COLO668 (cell line): ENCODE results near the gene LAG3.

Experiments
- DNase-seq: peaks from one replicate; lab custom pipeline; 2025; ENCODE audit not compliant: unreplicated experiment; lab: John Stamatoyannopoulos, UW

The LAG3 gene

DNA sequence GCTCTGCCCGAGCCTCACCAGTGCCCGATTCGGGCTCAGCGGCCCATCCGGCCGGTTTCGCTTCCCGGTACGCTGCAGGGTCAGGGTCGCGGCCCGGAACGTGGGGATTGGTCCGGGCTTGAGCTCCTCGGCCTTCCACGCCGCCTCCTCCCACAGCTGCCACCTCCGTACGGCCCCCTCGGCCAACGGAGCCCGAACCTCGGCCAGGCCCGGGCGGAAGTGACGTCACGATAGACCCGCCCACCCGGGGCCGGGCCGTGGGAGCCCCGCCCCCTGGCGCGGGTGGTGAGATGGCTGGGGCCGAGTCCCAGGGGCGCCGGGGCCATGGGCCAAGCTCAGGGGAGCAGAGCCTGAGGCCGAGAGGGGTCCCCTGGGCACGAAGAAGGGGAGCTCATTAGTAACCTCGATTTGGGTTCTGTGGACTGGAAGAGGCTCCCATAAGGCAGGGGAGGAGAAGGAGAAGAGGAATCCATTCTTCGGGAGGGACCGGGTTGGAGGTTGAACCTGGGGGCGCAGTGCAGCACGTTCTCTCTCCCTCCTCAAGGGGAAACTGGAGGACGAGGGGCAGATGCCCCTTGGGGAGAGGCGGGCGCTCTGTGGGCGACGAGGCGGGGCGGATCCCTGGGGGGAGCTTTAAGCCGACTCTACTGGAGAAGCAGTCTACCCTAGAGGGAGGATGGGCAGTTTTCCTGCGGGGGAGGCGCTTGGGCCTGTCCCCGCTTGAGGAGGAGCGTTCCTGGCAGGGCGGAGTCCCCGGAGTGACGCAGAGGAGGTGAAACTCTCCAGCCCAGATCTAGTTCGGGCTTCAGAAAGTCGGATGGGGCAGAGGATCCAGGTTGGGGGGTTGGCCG, 19.2 kb upstream of the LAG3 start, which contains the start of gene MLF2:
Gene MLF2, minus strand, starts transcription at position 221 of the 851 bp plus-strand sequence. CDS start 807 bp downstream, outside the sequence.
- DNase-seq = peak; percentile 87

DNA sequence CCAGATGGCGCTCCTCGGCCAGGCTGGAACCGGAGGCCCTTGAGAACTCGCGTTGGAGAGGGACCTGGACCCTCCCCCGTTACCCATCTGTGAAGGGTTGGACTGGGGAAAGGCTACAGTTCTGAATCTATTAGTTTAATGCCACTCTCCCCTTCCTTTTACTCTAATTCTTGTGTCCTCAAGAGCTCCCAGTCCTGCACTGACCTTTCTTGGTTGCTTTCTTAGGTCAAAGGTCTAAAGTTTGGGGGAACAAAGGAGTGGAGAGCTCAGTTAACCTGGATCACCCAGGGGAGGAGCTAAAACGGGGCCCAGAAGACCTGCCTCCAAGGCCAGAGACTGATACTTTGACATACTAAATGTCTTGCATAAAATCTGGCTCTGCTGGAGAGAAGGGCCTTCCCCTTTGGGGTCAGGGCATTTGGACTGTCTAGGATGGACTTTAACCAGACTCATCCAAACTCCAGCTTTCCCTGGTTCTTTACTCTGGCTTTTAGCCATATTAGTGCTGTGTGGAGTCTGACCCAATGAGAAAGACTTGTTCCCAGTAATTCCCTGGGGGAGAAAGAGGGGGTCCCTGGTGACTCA, 18.5 kb upstream of the LAG3 start:
- no peak for DNase-seq

DNA sequence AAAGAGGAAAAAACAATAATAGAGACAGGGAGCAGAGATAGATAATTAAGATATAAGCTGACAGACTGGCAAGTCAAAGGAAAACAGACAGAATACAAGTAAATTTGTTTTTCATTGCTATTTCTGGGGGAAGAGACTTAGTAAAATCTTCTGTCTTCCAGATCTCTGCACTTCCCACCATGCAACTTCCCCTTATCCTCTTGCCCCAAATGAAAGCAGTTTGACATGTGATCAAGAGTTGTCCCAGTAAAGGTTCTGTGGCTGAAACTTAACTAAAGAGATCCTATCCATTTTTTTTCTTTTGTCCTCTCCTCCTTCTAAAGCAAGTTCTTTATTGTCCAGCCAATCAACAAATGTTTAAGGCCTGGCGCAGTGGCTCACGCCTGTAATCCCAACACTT, 17.9 kb upstream of the LAG3 start:
- DNase-seq = no peak

DNA sequence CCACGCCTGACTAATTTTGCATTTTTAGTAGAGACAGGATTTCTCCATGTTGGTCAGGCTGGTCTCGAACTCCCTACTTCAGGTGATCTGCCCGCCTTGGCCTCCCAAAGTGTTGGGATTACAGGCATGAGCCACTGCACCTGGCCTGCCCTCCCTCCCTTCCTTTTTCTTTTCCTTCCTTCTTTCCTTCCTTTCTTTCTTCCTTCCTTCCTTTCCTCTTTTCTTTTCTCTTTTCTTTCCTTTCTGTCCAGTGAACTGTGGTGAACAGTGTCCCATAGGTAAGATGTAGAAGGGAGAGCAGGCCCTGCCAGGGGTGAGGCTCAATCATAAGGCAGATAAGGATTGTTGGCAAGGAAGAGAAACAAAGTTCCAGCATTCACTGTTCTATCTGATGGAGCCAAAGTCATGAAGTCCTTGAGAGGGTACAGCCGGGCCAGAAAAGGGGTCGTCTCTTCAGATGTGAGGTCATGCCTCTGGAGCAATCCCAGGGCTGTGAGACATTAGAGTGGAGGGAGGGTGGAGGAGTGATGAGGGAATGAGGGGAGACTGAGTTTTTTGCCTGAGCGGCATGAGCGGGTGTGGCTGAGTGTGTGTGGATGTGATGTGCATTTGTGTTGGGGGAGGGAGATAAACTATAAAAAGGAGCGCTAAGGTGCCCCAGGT, 15.2 kb upstream of the LAG3 start:
- DNase-seq = no peak

DNA sequence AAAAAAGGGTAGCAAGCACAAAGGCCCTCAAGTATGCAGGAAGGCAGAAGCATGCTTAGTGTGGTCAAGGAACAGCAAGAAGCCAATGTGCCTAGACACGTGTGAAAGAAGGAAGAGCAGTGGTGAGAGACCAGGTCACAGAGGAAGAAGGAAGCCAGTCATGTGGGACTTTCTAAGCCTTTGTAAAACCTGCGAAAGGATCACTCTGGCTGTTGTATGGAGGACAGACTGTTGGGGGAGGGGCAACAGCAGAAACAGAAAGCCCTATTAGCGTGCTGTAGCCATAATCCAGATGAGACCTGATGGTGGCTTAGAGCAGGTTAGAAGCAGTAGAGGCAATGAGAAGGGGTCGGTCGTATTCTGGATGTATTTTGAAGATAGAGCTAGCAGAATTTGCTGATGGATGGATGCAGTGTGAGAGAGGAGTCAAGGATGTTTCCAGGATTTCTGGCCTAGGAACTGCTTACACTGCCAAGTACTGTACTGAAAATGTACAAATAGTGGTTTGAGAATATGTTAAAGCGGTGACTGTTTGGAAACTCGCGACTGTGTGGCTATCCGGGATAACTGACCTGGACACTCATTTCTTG, 13.7 kb upstream of the LAG3 start:
- no peak for DNase-seq

DNA sequence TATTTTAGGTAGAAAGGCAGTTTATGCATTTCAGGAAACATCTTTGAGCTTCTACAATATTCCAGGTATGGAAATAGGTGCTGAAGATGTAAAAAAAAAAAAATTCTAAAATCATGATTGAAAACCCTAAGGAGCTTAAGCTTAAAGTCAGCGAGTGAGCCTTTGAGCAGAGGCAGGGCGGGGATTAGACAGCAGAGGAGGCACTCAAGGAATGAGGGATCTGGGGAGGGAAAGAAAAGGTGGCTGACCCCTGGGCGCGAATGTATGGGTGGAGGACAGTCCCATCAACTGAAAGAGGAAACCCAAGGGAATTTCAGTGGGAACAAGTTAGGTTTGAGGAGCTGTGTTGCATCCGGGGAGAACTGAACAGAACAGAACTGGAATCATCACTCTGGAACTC, 12.6 kb upstream of the LAG3 start:
- no peak for DNase-seq

DNA sequence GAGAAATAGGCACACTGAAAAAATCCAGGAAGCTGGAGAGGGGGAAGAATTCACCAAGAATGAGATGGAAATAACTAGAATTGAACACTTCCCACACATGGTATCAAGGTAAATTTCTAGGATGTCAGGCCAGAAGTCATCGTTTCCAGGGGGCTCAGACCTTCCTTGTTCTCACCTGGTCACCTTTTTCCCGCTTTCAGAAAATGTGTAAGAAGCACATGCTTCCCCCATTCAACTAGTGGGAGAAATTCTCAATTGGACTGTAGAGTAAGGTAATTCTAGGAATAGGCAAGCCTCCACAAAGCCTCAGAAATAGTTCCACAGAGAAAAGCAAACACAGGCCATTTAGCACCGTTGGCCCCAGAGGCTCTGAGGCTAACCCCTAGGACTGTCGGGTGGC, 8.9 kb upstream of the LAG3 start:
- DNase-seq = no peak

DNA sequence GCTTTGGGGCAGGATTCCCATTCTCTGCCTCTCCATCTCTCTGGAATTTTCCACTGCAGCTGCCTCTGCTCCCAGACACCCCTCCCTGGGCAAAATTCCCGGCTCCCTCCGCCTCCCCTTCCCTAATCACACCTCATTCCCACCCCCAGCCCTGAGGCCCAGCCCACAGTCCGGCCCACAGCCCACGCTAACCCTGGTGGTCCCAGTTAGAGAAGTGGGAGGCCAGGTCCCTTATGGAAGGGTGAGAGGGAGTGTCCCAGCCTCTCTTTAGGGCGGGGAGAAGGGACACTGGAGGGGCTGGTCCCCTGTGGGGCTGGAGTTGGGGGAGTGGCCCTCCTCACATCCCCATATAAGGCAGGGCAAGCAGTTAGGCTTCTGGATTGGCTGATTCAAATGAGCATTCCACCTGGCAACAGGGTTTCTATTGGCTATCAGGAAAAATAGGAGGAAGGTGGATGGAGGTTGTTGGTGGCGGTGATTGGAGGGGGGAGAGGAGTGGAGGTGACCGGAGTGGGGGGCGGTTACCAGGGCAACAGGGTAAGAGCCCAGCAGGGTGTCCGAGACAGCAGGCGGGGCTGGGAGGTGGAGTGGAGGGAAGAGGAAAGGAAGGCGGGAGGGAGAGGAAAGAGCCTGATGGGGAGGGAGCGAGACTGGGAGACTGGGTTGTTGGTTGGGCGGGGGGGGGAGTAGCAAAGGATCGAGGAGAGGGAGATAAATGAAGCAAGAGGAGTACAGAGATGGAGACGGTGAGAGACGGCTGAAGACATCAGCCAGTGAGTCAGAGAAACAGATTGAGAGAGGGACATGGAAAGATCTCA, 8.1 kb upstream of the LAG3 start:
- DNase-seq = peak; percentile 84

DNA sequence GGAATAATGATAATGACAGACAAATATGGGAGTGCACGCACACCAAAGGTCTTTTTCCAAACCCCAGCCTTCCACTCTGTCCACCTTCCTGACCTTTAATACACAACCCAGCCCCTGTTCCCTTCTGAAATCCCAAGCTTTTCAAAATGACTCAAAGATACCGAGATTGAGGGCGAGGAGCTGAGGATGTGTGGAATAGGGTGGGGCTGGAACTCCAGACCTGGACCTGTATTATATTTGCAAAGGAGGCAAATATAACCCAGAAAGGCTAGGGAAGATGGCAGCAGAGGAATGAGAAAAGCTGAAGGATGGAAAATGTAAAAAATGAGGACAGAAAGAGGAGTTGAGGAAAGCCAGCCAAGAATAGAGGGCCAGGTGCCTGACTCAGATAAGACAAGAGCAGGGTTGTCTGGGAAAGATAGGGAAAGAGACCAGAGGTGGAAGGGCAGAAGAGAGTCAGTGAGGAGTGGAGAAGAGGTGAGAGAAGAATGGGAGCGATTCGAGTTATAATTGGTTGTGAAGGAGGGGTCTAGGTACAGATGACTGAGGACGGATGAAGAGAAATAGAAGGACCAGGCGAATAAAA, 7.2 kb upstream of the LAG3 start:
- no peak for DNase-seq

DNA sequence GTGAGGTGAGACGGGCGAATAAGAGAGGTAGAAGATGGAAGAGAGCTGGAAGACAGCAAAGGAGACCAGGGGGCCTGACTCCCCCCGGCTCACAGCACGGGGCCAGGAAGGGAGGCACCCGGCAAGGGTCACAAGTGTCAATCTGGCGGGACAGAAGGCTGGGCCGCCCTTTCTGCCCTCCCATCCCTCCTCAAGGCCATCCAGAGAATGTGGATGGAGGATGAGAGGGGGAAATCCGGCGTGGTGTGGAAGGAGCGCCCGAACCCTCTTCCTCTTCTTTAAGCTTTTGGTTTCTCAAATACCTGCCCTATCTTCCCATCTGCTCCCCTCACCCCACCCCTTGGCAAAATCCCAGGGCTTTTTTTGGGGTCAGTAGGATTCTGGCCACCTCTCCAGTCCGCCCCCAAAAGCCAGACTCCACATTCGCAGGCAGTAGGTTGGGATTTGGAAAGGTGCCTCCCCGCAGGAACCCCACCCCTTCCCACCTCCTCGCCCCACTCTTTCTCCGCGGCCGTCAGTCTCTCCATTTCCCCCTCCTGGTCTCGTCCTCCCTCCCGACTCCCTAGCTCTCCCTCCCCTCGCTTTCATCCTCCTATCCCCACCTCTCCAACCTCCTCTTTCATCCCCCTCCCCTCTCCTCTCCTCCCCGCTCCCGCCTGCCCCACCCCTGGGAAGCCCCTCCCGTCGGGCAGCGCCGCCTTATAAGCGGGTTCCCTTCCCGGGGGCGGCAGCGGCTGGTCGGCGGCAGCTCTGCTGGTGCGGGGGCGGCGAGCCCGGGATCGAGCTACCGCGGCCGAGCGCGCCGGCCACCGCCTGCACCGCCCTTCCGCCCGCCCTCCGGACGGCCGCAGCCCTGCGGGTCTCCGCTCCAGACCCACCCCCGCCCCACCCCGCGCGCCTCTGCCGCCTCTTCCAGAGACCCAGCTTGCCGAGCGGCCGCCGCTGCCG, 6.4 kb upstream of the LAG3 start, which contains the start of gene PTMS:
Gene PTMS, plus strand, starts transcription at position 730 of the 948 bp plus-strand sequence. CDS start 343 bp downstream, outside the sequence.
- DNase-seq = peak; percentile 61

DNA sequence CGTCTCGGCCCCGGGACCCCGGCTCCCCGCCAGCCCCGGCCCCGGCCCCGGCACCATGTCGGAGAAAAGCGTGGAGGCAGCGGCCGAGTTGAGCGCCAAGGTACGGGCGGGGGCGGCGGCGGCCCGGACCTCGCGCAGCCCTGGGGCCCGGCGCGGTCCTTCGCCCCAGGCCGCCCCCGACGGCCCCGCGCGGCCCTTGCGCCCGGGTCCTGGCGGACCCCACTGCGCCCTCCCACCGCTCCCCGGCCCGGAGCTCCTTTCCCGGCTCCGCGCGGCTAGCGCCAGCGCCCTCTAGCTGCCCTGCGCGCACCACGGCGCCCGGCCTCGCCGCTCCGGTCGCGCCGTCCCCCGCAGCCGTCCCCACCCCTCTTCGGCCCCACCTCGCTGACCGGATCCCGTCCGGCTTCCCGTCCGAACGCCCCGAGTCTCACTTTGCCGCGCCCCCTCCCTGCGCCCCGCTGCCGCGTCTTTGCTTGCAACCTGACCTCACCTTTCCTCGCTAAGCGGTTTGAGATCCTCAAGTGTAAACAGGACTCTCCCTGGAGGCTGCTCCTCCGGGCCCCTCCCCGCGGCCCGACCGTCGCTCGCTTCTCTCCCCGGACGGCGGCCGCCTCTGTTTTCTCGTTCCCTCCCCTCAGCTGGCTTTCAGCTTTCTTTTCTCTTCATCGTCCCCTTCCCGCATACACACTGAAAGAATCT, 5.5 kb upstream of the LAG3 start:
- peak; percentile 73 for DNase-seq

DNA sequence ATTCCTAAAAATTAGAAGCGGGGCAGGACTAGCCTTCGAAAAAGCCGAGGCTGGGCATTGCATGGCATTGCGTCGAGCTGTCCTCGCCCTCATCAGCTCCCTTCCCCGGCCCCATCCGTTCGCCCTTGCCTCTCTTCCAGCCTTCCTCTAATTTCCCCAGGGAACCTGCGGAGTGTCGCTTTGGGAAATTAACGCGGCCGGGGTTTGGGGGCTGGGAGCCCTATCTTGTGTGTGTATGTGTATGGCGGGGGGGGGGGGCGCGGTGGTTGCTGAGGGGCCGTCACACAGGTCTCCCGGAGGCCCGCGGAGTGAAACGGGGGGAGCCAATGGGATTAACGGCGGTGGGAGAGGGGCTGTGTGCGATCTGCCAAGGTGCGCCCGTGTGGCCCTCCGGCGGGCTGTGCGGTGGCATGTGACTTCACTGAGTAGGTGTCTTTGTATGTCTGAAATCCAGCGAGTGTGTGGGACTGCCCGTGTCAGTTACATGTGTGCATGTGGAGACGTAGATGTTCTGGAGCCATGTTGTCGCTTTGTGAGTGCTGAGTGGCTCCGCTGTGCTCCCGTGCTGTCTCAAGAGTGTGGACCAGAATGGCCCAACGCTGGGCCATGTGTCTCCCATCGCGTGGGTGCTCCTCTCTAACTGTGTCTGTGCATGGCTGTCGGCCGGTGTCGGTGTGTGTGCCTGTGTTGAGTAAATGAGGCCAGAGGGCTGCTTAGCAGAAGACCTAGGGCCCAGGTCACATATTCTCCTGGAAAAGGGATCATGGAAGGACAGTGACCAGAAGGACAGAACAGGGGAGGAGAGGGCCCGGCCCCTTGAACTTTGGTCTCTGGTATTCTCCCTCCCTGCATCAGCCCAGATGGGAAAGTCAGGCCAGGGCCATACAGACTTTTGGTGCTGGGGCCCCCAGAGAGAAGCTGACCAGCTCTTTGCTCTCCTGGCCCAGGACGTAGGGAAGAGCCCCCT, 4.7 kb upstream of the LAG3 start:
- peak; percentile 15 for DNase-seq

DNA sequence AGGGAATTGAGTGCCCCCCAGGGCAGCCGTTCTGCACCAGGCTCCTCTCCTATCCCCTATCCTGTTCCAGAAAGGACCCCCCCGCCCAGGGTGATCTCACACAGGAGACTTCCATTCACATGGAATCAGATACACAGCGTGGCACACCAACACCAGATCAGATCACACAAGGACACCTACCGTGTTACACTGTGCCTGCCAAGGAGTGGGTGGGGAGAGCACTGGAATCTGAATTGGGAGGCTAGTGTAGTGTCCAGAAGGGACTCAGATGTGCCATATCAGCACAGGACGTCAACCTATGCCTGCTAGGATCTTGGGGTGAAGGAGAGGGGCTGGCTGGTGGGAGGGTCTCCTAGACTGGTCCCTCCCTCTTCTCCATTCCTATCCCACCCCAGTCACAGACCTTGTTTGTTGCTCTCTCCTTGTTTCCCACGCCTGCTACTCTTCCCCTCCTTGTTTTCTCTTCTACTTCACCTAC, 3.8 kb upstream of the LAG3 start:
- DNase-seq = no peak

DNA sequence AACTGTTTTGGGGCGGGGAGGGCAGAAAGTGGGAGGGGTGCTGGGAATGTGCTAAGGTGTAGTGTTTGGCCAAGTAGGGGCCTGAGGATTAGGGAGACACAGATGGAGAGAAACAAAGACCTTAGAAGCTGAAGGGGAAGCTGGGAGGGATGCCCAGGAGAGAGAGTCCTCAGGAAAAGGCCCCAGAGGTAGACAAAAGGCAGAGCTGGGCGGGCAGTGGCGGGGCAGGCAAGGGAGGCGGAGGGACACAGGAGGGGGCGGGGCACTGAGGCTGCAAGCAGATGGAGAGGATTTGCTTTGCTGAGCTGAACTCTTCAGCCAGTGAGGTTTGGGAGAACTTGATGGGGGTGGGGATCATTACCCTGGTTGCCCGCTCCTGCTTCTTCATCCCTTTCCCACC, 3.3 kb upstream of the LAG3 start:
- DNase-seq = peak; percentile 23

DNA sequence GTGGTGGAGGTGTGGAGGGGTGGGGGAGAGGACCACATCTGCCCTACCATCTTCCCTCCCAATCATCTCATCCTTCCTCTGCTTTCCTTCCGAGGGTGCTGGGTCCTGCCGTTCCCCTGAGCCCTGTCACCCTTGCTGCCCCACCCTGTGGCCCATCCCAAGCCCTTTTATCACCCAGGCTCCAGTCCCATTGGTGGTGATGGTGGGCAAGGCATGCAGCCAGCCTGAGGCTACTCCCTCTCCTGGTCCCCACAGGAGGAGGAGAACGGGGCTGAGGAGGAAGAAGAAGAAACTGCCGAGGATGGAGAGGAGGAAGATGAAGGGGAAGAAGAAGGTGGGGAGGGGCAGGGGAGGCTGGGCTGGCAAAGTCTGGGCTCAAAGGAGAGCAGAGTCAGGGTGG, 2.7 kb upstream of the LAG3 start:
- DNase-seq = no peak

DNA sequence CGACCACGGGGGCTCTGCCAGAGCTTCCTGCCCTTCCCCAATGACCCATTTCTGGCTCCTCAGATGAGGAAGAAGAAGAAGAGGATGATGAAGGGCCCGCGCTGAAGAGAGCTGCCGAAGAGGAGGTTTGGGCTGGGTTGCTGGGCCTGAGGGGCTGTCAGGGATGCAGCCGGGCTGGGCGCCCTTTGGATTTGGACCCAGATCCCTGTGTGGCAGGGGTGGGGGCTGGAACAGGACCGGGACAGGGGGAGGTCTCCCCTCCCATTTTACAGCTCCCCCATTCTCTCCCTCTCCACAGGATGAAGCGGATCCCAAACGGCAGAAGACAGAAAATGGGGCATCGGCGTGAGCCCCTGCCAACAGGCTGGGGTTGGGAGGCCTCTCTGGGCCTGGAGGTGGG, 2.2 kb upstream of the LAG3 start:
- no peak for DNase-seq

DNA sequence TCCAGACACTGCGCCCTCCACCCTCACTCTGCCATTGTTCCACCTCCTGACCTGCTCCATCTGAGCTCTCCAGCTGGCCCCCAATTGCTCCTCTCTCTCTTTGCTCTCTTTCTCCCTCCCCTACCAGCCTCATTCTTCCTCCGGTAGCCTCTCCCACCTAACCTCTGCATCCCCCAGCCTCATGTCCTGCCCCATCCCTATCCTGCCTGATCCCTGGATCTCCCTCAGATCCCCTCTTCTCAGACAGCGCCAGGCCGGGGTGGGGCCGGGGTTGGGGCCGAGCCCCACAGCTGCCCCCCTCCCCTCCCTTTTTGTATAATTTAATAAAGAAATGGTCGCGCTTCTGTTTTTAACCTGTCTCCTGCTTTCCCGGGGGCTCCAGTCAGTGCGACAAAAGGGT, 1.7 kb upstream of the LAG3 start:
- DNase-seq = no peak
